ENCODE results near the gene PLPP4. TPM values are rescaled to one million over a fixed set of nuclear protein-coding genes. Genes with fewer than 3 reads are reported as not detected.

Gene PLPP4
- total RNA-seq, 1 experiment from 2014 or later = not detected

DNA sequence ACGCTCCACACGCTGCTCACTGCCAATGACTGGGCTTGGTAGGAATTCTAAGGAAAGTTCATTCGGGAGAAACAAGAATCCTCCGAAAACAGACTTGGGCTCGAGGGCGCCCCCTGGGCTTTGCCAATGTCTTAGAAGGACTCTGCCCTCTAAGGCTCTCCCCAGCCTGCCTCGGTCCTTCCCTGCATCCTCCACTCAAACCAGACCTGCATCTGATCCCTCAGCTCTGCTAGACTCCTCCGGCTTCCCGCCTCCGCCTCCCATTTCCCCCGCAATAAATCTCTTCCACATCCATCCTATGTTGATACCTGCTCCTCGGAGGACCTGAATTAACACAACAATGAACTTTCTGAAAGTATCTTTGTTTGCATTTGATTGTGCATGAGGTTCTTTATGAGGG lies 177.6 kb downstream of the PLPP4 start:
- no peaks in the 10 kb centered on the region for H3K79me2 ChIP-seq (ENCODE audit: insufficient read depth, low read length)
- no TSS peak for BruUV-seq (replicated peaks)
- no peaks in the 10 kb centered on the region for H3K9me2 ChIP-seq (ENCODE audit: insufficient read depth)
- no peak overlapping the region for H3K9ac ChIP-seq (ENCODE audit: low read length)
- ChIA-PET CTCF (no interaction called here), RAD21 (ENCODE audit: low non-redundant PET in 1 of 2, low total read pairs in 2 of 2, uncharacterized antibody in 2 of 2, unreplicated experiment in 2 of 2) (no interaction called here), POLR2A (no interaction called here)
- DNase-seq (ENCODE audit: low read depth, low spot score) (peak; percentile 12), ATAC-seq (peak; percentile 94)
- H3K4me2 ChIP-seq (ENCODE audit: low read length) = no peak overlapping the region
- no peaks in the 10 kb centered on the region for H3K4me1 ChIP-seq (ENCODE audit: control insufficient read depth in 1 of 2, insufficient read depth in 2 of 2, low read length in 2 of 2)
- intact Hi-C loops (cut with micrococcal nuclease) = loop anchor here (1.0 kb wide), 1 partner anchor 211 kb away; no protein-coding TSS in a partner anchor
- no peak overlapping the region for H3K4me3 ChIP-seq (replicated peaks in 1 of 2; ENCODE audit: low read depth in 1 of 2, low read length in 2 of 2)
- H2AFZ ChIP-seq (ENCODE audit: low read depth, low read length, poor library complexity, severe bottlenecking) = no peak overlapping the region
- no peaks in the 10 kb centered on the region for H3K9me3 ChIP-seq (ENCODE audit: control insufficient read depth in 1 of 2, insufficient read depth in 1 of 2, low read depth in 1 of 2, low read length in 2 of 2)
- TF ChIP-seq SIN3A (IDR thresholded peaks at IDR 0.05; ENCODE audit: low read depth) (no peak), RAD21 (IDR thresholded peaks at IDR 0.05; ENCODE audit: low read depth) (peak; percentile 46)
- TF ChIP-seq, protein P1, sequence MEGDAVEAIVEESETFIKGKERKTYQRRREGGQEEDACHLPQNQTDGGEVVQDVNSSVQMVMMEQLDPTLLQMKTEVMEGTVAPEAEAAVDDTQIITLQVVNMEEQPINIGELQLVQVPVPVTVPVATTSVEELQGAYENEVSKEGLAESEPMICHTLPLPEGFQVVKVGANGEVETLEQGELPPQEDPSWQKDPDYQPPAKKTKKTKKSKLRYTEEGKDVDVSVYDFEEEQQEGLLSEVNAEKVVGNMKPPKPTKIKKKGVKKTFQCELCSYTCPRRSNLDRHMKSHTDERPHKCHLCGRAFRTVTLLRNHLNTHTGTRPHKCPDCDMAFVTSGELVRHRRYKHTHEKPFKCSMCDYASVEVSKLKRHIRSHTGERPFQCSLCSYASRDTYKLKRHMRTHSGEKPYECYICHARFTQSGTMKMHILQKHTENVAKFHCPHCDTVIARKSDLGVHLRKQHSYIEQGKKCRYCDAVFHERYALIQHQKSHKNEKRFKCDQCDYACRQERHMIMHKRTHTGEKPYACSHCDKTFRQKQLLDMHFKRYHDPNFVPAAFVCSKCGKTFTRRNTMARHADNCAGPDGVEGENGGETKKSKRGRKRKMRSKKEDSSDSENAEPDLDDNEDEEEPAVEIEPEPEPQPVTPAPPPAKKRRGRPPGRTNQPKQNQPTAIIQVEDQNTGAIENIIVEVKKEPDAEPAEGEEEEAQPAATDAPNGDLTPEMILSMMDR (IDR thresholded peaks at IDR 0.05 in 2 of 3, conservative IDR thresholded peaks at IDR 0.05 in 1 of 3; ENCODE audit: borderline replicate concordance in 1 of 3, insufficient read depth in 1 of 3, low read depth in 2 of 3, low read length in 2 of 3) = peak; percentile 20 to 74 (median 73); a peak in 5 of 6 replicates
- H3K36me3 ChIP-seq (ENCODE audit: control insufficient read depth in 1 of 2, insufficient read depth in 2 of 2, low read length in 2 of 2) = no peaks in the 10 kb centered on the region
- no peaks in the 10 kb centered on the region for H4K20me1 ChIP-seq (ENCODE audit: insufficient read depth)
- no peak overlapping the region for H3K27ac ChIP-seq (ENCODE audit: low read depth, low read length)
- peaks cover 13% of the 10 kb centered on the region; the same call in 1 of the 2 replicates for H3K27me3 ChIP-seq (ENCODE audit: insufficient read depth, low read length)
